Pancreas (tissue), 10 donors: ENCODE measurements around the gene PPME1. TPM values are rescaled to one million over a fixed set of nuclear protein-coding genes. Genes with fewer than 3 reads are reported as not detected.

ENCODE experiments used
- ATAC-seq, 4 donors: fragments of 200-7000 bp; cut with Tn5 transposase; one replicate each; pipeline versions ENCODE4 v1.8.0 to v1.9.1; 2020; ENCODE audit warnings: mild to moderate bottlenecking in 4 of 4, moderate library complexity in 4 of 4
- DNase-seq, 6 donors: peaks; one replicate each; pipeline ENCODE4 v3.0.0-alpha.2; 2020
- FAIRE-seq: peaks from 2 replicates; lab custom pipeline; 2012; peaks lifted over from hg19 to GRCh38; lab: Jason Lieb, UNC
- H3K27ac ChIP-seq, 4 donors: fragments of 200-600 bp; sonication (generic); 1 replicate in 3 of 4; 2 replicates in 1 of 4; pipeline versions ENCODE4 v1.5.0 to v1.8.0; 2020
- H3K27me3 ChIP-seq, 4 donors: fragments of 200-600 bp; one replicate each; pipeline ENCODE4 v1.8.0; 2021
- H3K36me3 ChIP-seq, 3 donors: fragments of 200-600 bp; sonication (generic) in 1 of 3; one replicate each; pipeline versions ENCODE4 v1.5.0 to v1.8.0; 2020 to 2021
- H3K4me1 ChIP-seq, 3 donors: fragments of 200-600 bp; one replicate each; pipeline ENCODE4 v1.8.0; 2021
- H3K4me3 ChIP-seq, 4 donors: fragments of 200-600 bp; sonication (generic) in 2 of 4; one replicate each; pipeline versions ENCODE4 v1.5.0 to v1.8.0; 2020 to 2021
- H3K9me3 ChIP-seq, 4 donors: fragments of 200-600 bp; one replicate each; pipeline ENCODE4 v1.8.0; 2021
- WGBS, 2 donors: extraction: QIAGEN DNeasy Blood & Tissue Kit; methylation state at CpG; one replicate each; pipeline ENCODE4 v1.1.7; 2013; 5-methylcytosine and 5-hydroxymethylcytosine counted together
- intact Hi-C, 3 donors: fragments of 100-400 bp; cut with DNase I; formaldehyde crosslinking; loops; one replicate each; pipeline versions ENCODE4 v1.11.1 to v1.14.2; 2022
- polyA plus RNA-seq, 2 donors: library from polyadenylated mRNA; stranded (reverse); fragments of 200-250 nt; gene quantifications; one replicate each; pipeline ENCODE4 v1.2.3, GENCODE V29; 2013
- total RNA-seq, 6 donors: library from RNA; stranded (reverse); fragmentation: NEBNext Ultra II Directional in 4 of 6; extraction: Animal tissue kit (Norgen Biotek cat#: 25700) in 4 of 6; gene quantifications; one replicate each; pipeline versions ENCODE4 v1.2.1 to v1.2.4, GENCODE V29; 2021 to 2023
- TF ChIP-seq, protein P1 (sequence below), 4 donors: fragments of 200-600 bp; sonication (generic) in 3 of 4; IDR thresholded peaks; one replicate each; pipeline versions ENCODE4 v1.5.0 to v1.8.0; 2021; ENCODE audit warnings: antibody characterized with exemption in 4 of 4
- donor health status: healthy with polysubstance abuse.
- donor health status: DM: no; HTN: no; CAD: no; lungs with moderate emphysema.
- donor health status: DM: no; HTN: no; CAD: no.
- donor health status: control.
- donor health status: control.
- donor health status: Bipolar disorder and iron deficiency.
- donor health status: DM: yes; HTN: yes; CAD: no.
- donor health status: DM: no; HTN: no; CAD: no.
- donor health status: DM: no; HTN: no; CAD: no.
- donor health status: DM: yes; HTN: yes; CAD: no.

PPME1 gene
- total and polyA plus RNA-seq, 8 donors, result 9.6 to 20.6 (median 13.6) TPM

DNA sequence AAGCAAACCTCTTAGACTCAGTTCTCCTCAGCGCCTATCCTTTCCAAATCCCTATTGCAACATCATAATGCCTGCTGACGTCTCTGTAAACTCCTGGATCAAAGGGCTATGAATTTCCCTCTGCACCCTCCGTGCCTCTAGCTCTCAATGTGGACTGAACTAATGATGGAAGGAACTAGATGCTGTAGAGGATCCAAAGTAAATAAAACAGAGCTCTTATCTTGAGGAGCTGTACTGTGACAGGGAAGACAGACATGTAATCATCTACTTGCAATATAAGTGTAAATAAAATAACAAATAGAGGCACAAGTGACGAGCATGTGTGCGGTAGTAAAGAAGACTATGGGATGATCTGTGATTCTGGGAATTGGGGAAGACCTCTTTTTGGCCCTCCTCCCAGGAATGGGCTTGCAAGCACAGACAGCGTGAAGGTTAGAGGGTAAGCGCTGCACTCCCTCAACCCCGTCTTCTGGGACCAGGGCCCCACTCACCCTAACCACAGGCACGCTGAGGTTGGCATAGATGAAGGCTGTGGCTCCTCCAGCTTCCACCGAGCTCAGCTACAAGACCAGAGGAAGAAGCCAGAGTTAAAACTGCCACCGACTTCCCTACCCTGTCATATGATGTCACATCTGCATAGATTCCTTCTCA lies 98.2 kb downstream of the PPME1 start:
- no peaks in the 10 kb centered on the region for H3K9me3 ChIP-seq
- no peaks in the 10 kb centered on the region for H3K27me3 ChIP-seq
- no peak for DNase-seq
- FAIRE-seq, result no peak
- no peak for ATAC-seq
- no peak overlapping the region for H3K27ac ChIP-seq
- 67 to 73% methylated on average over 11 of the region's 11 CpGs for WGBS, 2 donors
- H3K36me3 ChIP-seq, result no peaks in the 10 kb centered on the region
- no peak overlapping the region for H3K4me3 ChIP-seq
- H3K4me1 ChIP-seq, result no peaks in the 10 kb centered on the region
- intact Hi-C loops, result no loop called here
- TF ChIP-seq, protein P1, sequence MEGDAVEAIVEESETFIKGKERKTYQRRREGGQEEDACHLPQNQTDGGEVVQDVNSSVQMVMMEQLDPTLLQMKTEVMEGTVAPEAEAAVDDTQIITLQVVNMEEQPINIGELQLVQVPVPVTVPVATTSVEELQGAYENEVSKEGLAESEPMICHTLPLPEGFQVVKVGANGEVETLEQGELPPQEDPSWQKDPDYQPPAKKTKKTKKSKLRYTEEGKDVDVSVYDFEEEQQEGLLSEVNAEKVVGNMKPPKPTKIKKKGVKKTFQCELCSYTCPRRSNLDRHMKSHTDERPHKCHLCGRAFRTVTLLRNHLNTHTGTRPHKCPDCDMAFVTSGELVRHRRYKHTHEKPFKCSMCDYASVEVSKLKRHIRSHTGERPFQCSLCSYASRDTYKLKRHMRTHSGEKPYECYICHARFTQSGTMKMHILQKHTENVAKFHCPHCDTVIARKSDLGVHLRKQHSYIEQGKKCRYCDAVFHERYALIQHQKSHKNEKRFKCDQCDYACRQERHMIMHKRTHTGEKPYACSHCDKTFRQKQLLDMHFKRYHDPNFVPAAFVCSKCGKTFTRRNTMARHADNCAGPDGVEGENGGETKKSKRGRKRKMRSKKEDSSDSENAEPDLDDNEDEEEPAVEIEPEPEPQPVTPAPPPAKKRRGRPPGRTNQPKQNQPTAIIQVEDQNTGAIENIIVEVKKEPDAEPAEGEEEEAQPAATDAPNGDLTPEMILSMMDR (IDR thresholded peaks at IDR 0.05), result no peak

DNA sequence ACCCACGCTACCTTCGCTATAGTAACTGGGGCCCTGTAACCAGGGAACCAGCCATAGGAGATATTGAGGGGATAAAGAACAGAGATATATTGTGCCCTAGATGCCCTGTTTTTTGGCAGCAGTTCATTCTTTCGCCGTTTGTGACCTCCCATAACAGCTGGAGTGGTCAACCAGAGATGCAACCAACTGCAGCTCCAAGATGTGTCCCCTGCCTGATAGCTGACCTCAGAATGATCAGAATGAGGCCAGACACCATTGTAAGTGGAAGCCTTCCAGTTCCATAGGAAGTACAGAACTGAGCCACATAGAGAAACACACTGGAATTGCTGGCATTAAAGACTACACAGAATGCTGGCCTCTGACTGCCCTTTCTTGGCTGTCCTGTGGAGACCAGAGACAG lies 101.2 kb downstream of the PPME1 start:
- ATAC-seq, result no peak

DNA sequence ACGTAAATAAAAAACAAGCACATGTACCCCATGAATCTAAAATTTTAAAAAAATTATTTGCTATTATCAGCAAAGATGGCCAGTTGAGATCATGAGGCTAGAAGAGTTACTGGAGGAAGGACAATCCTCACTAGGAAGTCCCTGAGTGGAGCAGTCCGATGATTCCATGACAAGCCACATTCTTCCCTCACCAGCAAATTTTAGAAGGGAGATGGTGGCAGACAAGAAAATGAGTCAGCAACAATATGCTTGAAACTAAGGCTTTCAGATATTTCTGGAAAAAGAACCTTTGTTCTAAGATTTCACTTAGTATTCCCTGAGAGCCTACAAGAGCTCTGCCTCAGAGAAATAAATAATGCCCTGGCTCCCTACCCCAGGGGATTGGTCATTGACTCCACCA lies 105.5 kb downstream of the PPME1 start:
- Histone ChIP-seq H3K27ac (no peak overlapping the region), H3K4me3 (no peak overlapping the region), H3K27me3 (no peaks in the 10 kb centered on the region), H3K4me1 (no peaks in the 10 kb centered on the region), H3K36me3 (no peaks in the 10 kb centered on the region), H3K9me3 (no peaks in the 10 kb centered on the region)
- DNase-seq (no peak), FAIRE-seq (no peak), ATAC-seq (no peak)
- intact Hi-C loops, result no loop called here
- WGBS, 2 donors, result 90 to 95% methylated on average over 2 of the region's 2 CpGs
- TF ChIP-seq, protein P1 (IDR thresholded peaks at IDR 0.05), result no peak

More for the DNA sequence above, 101.2 kb downstream of the PPME1 start:
- FAIRE-seq, result no peak
- Histone ChIP-seq H3K4me1 (no peaks in the 10 kb centered on the region), H3K27ac (no peak overlapping the region), H3K9me3 (no peaks in the 10 kb centered on the region), H3K36me3 (no peaks in the 10 kb centered on the region), H3K27me3 (no peaks in the 10 kb centered on the region), H3K4me3 (no peak overlapping the region)
- no peak for DNase-seq
- TF ChIP-seq, protein P1 (IDR thresholded peaks at IDR 0.05), result no peak
- intact Hi-C loops, result no loop called here
- WGBS, 2 donors, result 89% methylated on average over 4 of the region's 4 CpGs

DNA sequence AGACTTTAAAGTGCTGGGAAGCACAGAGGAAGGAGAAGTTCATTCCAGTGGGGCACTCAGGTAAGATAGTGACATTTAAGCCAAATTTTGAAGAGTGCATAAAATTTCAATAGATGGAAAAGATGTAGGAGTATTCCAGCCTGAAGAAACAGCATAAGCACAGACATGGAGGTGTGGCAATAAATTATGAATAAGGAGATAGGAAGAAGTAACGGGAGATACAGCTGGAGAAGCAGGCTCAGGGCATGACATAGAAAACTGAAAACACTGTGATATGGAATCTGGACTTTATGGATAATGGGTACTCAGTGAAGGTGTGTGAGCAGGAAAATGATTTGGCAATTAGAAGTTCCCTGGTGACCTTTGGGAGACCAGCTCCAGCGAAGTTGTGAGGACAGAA lies 107.0 kb downstream of the PPME1 start:
- H3K27ac ChIP-seq, result no peak overlapping the region
- TF ChIP-seq, protein P1 (IDR thresholded peaks at IDR 0.05), result no peak
- no peaks in the 10 kb centered on the region for H3K4me1 ChIP-seq
- H3K36me3 ChIP-seq, result no peaks in the 10 kb centered on the region
- no peaks in the 10 kb centered on the region for H3K27me3 ChIP-seq
- no peak overlapping the region for H3K4me3 ChIP-seq
- FAIRE-seq (no peak), DNase-seq (no peak), ATAC-seq (no peak)
- intact Hi-C loops, result no loop called here
- WGBS, 2 donors, result 83 to 90% methylated on average over 2 of the region's 2 CpGs
- no peaks in the 10 kb centered on the region for H3K9me3 ChIP-seq

DNA sequence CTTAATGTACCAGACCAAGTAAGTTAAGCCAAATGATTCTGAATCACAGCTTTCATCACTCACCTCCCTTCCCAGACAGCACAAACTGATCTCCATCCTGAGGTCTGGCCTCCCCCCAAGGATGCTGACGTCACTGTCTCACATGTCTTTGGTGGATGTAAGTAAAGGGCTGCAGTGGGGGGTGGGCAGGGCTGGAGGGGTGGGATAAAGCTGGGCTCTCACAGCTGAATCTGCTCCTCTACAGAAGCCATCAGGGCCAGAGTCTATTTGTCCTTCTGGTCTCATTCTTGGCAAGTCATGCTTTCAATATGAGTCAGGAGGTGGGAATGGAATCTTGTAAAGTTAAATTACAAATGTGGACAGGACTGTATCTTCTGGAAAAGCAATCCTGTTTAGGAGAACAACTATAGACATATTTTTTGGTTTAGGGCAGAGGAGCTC lies 107.7 kb downstream of the PPME1 start:
- Histone ChIP-seq H3K9me3 (no peaks in the 10 kb centered on the region), H3K4me3 (no peak overlapping the region), H3K36me3 (no peaks in the 10 kb centered on the region), H3K27ac (no peak overlapping the region), H3K27me3 (no peaks in the 10 kb centered on the region), H3K4me1 (no peaks in the 10 kb centered on the region)
- intact Hi-C loops, result no loop called here
- no peak for FAIRE-seq
- ATAC-seq, result peak in 2 of 4 donors; percentile 57 to 71
- peak in 2 of 6 donors; percentile 18 to 43 for DNase-seq
- WGBS, 2 donors, result 81 to 90% methylated on average over 1 of the region's 1 CpG
- TF ChIP-seq, protein P1 (IDR thresholded peaks at IDR 0.05), result no peak
